T follicular helper cell (primary cell): ENCODE results near the gene ZSWIM6.

ENCODE experiments used
- DNase-seq: peaks from one replicate; pipeline ENCODE4 v3.0.0-alpha.2; 2020; ENCODE audit warnings: low read depth

The ZSWIM6 gene

DNA sequence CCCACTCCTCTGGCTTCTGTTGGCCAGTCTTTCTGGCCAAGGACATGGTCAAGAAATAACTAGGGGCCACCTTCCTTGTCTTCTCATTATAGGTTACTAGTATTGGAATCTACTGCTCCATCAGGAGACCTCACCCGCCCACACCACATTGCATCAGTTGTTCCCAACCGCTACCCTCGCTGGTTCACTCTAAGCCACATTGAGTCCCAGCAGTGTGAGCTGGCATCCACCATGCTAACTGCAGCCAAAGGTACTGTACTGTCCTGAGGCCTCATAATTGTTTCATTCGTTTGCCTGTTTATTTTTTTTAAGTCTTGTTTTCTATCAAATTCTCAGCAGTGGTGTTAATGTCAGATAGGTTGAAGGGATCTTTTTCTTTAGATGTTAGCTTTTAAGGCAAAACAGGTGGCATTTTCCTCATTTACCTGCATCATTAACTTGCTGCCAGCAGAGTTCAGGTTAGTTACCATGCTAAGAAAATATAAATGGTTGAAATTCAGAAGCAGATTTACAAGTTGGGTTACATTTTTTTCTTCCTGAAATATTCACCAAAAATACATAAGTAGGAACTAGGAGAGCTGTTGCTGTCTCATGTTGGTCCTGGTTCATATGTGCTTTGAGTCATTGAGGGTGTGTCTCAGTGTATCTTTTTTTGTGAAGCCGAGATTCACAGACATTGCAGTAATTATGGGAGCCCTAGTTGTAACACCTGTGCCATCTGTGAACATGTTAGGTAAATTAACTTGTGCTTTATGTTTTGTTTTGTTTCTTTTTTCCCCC is 206.9 kb downstream of the ZSWIM6 start:
- no peak for DNase-seq

DNA sequence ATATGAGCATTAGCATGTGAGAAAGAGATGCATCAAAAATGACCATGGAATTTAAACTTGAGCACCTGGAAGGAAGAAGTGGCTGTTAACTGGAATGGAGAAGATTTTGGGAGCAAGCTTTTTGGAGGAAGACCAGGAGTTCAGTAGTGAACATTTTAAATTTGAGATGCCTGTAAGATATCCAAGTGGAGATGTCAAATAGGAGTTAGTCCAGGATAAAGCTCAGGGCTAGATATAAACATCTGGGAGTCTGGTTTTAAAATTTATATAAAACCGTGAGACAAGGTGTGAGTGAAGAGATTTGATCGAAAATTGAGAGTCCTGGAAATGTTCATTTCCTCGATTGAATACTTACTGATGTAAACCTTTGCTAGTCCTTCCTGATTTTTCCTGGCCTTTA is 217.5 kb downstream of the ZSWIM6 start:
- no peak for DNase-seq

DNA sequence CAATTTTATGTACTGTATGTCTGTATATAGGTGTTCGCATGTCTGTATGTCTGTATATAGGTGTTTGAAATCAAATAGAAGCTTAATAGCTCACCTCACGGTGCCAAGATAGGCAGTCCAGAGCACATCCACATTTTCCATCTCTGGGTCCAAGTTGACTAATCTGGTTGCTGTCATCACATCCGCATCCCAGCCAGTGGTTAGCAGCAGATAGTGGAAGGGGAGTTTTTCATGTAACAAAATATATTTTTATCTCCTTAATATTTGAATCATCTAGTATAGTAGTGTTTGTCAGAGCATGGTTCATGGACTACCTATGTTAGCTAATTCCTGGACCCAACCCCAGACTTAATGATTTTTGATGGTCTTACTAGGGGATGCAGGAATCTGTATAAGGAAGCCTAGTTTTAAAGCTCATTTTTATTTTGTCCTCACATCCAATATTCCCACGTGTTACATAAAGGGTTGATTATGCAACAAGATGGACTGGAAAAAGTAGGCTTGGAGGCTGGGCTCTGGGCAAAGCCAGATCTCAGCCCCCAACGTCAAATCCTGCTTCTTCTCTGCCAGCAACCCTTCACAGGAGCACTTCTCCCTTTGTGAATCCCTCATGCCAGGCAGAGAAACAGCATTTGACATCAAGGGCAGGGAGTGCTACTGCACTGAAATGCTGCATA is 219.7 kb downstream of the ZSWIM6 start:
- DNase-seq = no peak

DNA sequence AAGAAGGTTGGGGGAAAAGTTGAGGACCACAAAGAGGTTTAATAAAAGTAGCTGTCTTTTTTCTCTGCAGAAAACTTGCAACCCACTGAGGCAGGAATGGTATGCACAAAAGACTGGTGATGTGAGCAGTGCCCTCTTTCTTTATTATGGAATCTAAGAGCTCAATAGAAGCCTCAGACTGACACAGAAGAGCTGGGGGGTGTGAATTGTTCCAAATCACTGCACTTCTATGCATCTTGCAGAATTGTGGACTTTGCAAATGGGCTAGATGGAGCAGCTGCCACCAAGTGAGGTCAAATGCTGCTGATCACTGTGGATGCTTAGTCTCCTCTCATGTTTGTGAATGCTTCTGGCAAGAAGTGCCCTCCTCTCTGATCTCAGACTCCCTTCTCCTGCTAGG is 227.1 kb downstream of the ZSWIM6 start:
- no peak for DNase-seq

DNA sequence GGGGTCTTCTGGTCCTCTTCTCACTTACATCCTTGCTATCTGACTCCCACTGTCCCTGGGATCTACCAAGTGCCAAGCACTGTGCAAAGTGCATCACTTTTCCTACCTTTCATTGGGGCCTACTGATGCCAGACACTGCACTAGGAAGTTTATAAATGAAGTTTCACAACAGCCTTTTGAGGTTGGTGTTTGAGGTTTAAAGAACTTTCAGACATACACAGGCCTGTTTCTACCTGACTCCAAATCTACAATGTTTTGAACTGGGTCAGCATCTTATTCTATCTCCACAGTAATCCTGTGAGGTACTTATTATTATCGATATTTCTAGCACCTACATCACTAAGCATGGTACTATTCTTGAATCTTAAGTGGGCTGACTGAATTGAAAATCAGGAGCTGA is 227.7 kb downstream of the ZSWIM6 start:
- no peak for DNase-seq

DNA sequence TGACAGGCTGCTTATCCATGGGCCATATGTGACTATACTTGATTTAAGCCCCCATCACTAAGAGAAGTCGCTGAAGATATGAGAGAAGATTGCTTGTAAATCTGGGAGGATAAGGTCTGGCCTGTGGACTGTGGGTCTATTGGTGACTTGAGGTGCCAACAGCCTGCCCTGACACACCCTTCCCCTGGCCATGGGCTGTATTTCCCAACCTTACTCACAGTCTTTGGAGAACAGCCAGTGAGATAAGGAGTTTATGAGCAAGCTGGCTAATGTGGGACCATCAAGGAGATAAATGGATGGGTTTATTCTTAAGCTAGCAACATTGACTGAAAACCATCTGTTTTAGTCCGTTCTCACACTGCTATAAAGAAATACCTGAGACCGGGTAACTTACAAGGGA is 231.3 kb downstream of the ZSWIM6 start:
- no peak for DNase-seq

DNA sequence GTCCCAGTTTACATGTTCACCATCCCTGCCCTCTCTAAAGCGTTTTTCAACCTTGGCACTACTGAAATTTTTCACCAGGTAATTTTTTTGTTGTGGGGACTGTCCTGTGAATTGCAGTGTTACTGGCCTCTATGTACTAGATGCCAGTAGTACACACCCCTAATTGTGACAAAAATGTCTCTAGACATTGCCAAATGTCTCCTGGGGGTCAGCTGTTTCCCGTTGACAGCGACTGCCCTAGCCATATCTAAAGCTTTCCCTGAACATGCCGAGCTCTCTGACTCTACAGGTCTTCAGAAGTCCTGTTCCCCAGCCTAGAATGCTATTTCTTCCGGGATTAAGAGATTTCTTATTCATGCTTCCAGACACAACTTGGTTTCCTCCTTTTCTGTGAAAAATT is 235.3 kb downstream of the ZSWIM6 start:
- DNase-seq = no peak

DNA sequence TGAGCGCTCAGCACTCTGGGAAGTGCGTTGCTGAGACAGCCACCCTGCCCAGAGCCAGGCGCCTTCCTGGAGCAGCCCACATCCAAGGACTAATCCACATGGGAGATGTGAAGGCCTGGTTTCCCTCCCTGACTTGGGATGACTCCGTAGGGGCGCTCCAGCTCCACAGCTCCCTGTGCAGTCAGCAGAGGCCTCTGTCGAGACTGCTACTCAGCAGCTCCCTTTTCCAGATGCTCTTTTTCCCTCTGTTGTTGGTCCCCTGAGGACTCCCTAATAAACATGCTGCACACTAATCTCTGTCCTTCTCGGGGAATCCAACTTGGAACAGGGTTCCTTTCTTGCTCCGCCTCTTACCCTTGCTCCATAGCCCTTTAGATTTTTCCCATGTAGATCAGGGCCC is 237.3 kb downstream of the ZSWIM6 start:
- DNase-seq = no peak

DNA sequence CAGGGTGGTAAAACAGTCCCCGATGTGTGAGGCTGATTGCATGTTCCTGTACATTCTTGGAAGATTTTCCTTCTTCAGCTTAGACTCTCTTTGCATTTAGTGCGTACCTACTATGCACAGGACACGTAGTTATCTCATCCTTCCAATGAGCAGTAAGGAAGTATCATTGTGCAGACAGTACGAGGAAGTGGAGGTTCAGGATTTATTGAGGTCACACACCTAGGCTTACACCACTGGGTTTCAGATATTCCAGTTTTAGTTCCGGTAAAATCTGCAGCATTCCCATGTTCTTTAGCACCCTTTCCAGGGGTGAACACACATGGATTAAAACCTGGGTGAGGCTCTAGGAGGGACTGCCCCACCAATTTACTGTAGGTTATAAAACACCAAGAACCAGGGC is 238.7 kb downstream of the ZSWIM6 start:
- no peak for DNase-seq

DNA sequence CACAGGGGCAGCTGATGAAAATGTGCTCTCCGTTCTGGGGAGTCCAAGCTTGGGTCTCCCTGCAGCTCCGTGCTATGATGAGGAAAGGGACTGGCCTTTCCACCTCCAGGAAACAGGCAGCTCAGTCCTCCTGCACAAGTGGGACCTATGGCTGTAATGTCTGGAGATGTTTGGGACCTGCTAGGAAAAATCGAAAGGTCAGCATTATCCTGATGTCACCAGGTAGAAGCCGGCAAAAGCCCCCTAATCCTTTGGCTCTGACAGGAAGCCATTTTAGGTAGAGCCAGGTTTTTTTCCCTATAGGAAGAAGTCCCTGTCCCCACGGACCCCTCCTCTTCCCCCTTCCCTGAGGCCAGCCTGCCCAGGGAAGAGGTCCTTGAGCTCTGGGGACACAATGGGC is 240.9 kb downstream of the ZSWIM6 start:
- no peak for DNase-seq

DNA sequence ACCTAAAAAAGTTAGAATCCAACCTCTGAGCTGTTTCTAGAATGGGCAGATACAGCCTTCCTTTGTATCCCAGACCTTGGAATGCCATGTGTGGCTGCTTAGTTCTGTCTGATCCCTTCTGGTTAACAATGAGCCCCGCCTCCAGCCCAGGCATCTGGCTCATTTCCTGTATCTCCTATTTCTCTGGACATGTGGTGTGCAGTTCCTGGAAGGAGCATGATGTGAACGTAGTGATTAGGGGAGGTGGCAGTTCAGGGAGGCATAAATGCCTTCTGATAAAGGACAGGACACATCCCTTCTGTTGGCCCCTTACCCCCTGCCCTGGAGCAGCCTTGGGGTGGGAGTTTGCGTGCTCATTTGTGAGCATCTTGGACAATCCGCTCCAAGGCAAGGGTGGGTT is 243.0 kb downstream of the ZSWIM6 start:
- no peak for DNase-seq

DNA sequence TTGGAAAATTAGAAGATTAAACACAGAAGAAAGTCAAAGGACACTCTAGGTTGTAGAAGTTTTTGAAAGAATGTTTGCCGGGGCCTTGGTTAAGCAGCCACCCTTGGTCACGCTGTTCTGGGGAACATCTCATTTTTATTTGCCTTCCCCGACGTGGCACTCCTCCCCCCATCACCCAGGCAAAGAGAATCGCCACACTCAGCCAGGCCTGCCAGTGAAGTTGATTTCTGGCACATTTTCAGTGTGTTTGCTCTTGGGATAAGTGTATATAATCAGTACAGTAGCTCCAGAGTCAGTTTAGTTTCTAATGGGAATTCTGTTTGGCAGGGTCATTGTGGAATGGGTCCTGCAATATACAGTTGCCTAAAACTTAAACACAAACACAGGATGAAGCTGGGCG is 243.5 kb downstream of the ZSWIM6 start:
- no peak for DNase-seq

DNA sequence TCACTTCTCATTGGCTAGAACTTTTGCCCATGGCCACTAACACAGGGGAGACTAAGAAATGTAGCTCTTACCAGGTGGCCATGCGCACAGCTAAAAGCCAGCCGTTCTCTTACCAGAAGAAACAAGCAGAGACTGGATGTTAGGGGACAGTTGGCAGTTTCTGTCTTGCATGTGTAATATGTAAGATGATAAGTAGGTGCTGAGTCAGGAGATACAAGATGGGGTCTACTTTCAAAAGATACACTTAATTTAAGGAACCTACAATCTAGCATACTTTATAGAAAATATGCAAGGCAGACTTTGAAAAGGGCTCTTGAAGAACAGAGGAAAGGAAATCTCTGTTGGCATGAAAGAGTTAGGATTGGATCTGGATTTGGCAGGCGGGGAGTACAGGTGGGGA is 244.5 kb downstream of the ZSWIM6 start:
- DNase-seq = no peak

DNA sequence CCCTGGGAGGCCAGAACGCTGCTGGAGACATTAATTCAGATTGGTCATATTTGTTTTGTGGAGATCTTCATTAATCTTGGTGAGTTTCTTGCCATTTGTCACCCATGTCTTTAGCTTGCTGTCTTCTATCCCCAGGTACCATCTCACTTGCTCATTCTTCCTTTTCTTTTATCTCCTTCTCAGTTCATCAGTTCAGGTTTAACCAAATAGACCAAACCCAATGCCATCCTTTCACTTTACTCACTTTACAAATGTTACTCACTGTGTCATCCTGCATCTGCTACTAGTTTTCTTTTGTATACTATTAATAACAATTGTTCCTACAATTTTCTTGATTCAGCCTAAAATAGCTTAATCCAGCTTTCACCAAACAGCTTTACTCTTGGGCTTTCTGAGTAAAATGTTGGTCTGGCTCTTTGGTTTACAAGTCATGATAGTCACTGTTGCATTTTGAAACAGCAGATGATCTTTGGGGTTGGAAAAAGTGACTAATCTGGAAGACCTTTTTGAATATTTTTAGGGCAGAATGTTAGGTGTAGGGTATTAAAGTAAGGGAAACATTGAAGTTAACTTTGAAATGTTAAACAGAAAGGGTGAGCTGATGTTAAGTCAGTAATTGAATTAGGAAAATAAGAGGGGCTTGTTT is 246.9 kb downstream of the ZSWIM6 start:
- DNase-seq = no peak

DNA sequence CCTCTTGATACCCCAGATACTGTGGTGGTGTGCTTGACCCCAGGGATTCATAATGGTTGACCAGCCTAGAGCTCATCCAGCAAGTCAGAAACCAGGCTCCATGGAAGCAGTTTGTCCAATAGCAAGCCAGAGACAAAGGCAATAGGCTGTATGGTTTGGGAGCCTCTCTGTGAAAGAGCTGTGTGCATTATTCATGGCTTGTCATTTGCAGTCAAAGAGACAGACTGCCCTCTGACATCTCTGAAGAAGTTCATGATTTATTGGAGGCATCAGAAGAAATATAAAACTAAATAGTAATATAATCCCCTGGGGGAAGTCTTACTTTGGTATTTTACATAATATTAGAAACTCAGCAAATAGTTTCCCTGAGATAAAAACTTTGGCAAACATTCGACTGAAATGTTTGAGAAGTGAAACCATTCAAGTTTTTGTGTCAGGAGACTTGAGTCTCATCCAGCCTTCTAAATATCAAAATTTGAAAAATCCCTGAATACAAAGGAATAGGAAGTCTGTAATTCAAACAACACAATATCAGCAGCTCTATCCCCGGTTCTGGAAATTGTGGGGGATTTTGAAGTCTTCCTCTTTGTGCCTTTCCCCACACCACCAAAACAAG is 250.3 kb downstream of the ZSWIM6 start:
- no peak for DNase-seq

DNA sequence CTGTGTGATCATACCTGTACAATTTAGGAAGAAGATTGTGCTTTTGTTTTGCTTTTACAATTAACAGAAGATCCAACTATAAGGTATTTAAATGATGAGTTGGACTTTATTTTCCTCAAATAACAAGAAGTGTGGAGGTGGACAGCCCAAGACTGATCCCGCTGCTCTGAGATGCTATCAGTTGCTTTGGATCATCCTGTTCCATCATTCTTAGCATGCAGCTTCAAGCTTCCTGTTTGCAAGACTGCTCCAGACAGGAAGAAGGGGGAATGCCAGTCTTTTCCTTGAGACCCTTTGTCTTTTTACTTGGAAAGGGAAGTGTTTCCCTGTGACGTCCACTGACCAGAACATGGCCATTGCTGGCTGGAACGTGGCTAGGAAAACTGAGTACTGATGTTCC is 250.8 kb downstream of the ZSWIM6 start:
- no peak for DNase-seq

DNA sequence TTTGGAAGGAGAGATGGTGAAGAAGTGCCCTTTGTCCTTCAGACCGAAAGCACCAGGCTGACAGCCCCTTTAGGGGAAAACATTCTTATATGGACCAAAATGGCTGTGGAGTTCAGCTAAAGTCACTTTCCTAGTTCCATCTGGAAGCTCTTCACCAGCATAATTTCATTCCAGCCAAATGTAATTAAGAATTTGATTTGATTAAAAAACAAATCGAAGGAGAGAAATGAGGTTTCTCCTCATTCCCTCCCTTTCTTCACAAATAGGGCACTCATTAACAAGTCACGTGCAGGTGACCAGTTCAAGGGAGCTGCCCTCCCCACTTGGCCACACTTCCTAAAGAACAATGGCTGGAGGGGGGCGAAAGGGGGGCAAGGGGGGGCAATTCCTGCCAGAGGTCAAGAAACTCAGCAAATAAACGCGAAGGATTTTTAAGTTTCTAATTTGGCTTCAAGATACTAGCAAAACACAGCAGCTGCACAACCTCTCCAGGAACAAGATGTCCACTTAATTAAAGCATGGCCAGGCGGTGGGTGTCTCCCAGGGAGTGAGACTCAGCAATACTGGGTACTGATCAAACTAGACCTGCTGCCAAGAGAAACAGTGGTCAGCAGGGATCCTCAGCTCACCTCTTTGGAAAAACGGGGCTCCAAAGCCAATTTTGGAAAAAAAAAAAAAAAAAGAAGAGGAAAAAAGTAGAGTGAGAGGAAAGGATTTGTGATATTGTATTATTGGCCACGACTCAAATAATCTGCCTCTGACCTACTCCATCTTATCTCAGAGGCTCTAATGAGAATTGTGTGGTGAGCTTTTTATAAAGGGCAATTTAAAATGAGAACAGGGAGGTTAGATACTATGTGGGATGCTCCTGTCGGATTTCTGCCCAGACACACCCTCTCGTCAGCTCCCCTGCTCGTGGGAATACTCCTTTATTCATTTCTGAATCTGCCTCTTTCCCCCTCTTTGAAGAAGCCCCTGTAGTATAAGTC is 254.3 kb downstream of the ZSWIM6 start:
- DNase-seq = no peak

DNA sequence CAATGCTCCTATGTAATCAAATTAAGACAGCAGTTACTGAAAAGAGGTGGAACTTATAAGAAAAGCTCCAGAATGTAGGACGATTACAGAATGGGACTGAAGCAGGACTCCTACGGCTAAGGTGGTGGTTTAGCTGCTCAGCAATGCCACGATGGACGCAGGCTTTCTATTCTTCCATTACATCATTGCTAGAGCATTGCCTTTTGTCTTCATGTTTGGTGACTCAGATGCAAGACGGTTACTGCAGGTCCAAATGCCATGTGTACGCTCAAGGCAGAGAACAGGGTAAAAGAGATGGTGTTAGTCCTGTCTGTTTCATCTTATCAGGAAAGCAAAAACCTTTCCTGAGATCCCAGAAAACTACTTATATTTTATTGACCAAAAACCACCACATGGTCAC is 255.1 kb downstream of the ZSWIM6 start:
- no peak for DNase-seq

DNA sequence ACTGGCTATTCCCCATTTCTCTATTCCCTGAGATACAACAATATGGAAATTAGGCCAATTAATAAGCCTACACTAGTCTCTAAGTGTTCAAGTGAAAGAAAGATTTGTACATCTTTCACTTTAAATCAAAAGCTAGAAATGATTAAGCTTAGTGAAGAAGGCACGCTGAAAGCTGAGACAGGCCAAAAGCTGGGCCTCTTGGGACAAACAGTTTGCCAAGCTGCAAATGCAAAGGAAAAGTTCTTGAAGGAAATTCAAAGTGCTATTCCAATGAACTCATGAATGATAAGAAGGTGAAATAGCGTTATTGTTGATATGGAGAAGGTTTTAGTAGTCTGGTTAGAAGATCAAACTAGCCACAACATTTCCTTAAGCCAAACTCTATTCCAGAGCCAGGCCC is 256.2 kb downstream of the ZSWIM6 start:
- DNase-seq = no peak

DNA sequence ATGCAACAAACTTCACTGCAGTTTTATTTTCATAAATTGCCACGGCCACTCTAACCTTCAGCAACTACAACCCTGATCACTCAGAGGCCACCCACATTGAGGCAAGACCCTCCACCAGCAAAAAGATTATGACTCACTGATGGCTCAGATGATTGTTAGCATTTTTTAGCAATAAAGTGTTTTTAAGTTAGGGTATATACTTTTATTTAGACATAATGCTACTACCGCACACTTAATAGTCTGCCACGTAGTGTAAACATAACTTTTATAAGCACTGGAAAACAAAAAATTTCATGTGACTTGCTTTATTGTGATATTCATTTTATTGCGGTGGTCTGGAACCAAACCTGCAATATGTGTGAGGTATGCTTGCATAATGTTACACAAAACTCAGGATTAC is 257.9 kb downstream of the ZSWIM6 start:
- DNase-seq = no peak

DNA sequence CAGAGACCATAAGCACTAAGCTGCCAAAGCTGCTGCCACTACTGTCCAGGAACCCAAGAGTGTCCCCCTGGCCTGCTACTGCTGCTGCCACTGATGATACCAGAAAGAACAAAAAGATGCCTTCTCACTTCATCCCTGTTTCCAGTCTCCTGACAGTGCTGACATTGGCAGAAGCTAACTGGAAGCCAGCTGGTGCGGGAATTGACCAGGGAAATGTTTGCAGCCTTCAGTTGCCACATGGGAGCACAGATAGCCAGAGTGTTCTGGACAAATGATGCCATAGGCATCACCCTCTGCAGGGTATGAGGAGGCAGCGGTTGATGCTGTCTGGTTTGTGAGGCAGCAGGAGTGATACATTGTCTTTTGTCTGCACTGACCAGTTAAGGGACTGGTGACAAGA is 258.4 kb downstream of the ZSWIM6 start:
- no peak for DNase-seq

DNA sequence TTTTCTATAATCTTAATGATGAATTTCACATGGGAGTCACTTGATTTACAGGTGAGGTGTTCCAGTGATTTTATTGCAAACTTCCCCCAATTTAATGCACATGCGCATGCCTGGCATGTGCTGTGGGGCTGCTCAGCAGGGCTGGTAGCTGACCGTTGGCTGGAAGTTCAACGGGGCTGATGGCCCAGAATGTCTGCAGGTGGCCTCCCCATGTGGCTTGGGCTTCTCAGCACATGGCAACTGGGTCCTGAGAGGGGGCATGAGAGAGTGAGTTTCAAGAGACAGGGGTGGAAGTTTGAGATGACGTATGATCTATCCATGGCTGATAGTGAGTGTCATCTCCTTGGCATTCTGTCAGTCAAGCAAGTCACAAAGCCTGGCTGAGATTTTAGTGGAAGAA is 259.8 kb downstream of the ZSWIM6 start:
- no peak for DNase-seq
